GM19372 (cell line): ENCODE results near the gene RABL6.
"Not testable (repeated sequence)": the region's sequence is repeated elsewhere in the genome, so short reads cannot be mapped to it uniquely, and the experiment has no call there.

Experiments
- ATAC-seq: cut with Tn5 transposase; IDR thresholded peaks from one replicate; pipeline ENCODE4 v1.9.1; 2021; ENCODE audit warnings: mild to moderate bottlenecking, low read depth, moderate library complexity; ENCODE audit not compliant: unreplicated experiment

The RABL6 gene

GRCh38 chr9:136793086-136793946 lies 14.4 kb upstream of the RABL6 start:
- ATAC-seq = no peak

- no peak for ATAC-seq
These were observed 13.3 kb upstream of the RABL6 start for GRCh38 chr9:136794281-136794999.

- ATAC-seq = no peak
These were observed 12.8 kb upstream of the RABL6 start for GRCh38 chr9:136795000-136795348.

GRCh38 chr9:136796238-136796774 lies 11.4 kb upstream of the RABL6 start, which contains the start of gene CCDC183:
Gene CCDC183 (plus strand): TSS chr9:136796338. CDS start chr9:136796398, 60 bp downstream.
- ATAC-seq = no peak

GRCh38 chr9:136796775-136797347 lies 10.9 kb upstream of the RABL6 start:
- not testable (repeated sequence) for ATAC-seq

GRCh38 chr9:136798708-136799078 lies 9.1 kb upstream of the RABL6 start:
- ATAC-seq = no peak

GRCh38 chr9:136799079-136799853 lies 8.5 kb upstream of the RABL6 start:
- no peak for ATAC-seq

- ATAC-seq = no peak
These were observed 7.7 kb upstream of the RABL6 start for GRCh38 chr9:136799854-136800657.

- no peak for ATAC-seq
These were observed 5.4 kb upstream of the RABL6 start for GRCh38 chr9:136802321-136802720.

GRCh38 chr9:136803009-136803550 lies 4.7 kb upstream of the RABL6 start:
- not testable (repeated sequence) for ATAC-seq

GRCh38 chr9:136803551-136804508 lies 3.9 kb upstream of the RABL6 start:
- no peak for ATAC-seq

- ATAC-seq = no peak
These were observed 3.1 kb upstream of the RABL6 start for GRCh38 chr9:136804509-136805206.

GRCh38 chr9:136805207-136805740 lies 2.5 kb upstream of the RABL6 start:
- ATAC-seq = no peak

- ATAC-seq = no peak
These were observed 1.7 kb upstream of the RABL6 start for GRCh38 chr9:136806067-136806466.

GRCh38 chr9:136806631-136807201 lies 1.0 kb upstream of the RABL6 start:
- no peak for ATAC-seq

- ATAC-seq = peak; percentile 26
These were observed 492 bp downstream of the RABL6 start for GRCh38 chr9:136808075-136808805.
